GM23338 (cell line): ENCODE data around the gene MTREX. TPM values are rescaled to one million over a fixed set of nuclear protein-coding genes. Genes with fewer than 3 reads are reported as not detected.

Experiments used
- ATAC-seq: fragments of 200-7000 bp; cut with Tn5 transposase; 3 replicates; pipeline ENCODE4 v1.9.1; 2020
- DNase-seq: peaks from one replicate; pipeline ENCODE4 v3.0.0-alpha.2; 2015; ENCODE audit warnings: low spot score
- H2AFZ ChIP-seq: fragments of 200-600 bp; sonication (generic); 2 replicates; pipeline ENCODE4 v1.8.0; 2016; ENCODE audit warnings: antibody characterized with exemption, mild to moderate bottlenecking, moderate library complexity
- H3F3A ChIP-seq: fragments of 200-600 bp; sonication (generic); replicated peaks from 2 replicates; pipeline ENCODE4 v1.8.0; 2017; ENCODE audit warnings: antibody characterized with exemption, mixed run types, low read depth
- H3K27ac ChIP-seq: fragments of 200-600 bp; sonication (generic); 2 replicates; pipeline ENCODE4 v1.6.1; 2016; ENCODE audit warnings: low read depth
- H3K27me3 ChIP-seq: fragments of 200-600 bp; sonication (generic); 2 replicates; pipeline ENCODE4 v1.8.0; 2016; ENCODE audit warnings: mild to moderate bottlenecking, mixed run types, moderate library complexity; ENCODE audit not compliant: insufficient read depth
- H3K36me3 ChIP-seq: fragments of 200-600 bp; sonication (generic); 2 replicates; pipeline ENCODE4 v1.8.0; 2016; ENCODE audit warnings: mild to moderate bottlenecking; ENCODE audit not compliant: insufficient read depth
- H3K4me1 ChIP-seq: fragments of 200-600 bp; sonication (generic); 2 replicates; pipeline ENCODE4 v1.8.0; 2016; ENCODE audit warnings: mild to moderate bottlenecking, moderate library complexity; ENCODE audit not compliant: insufficient read depth
- H3K4me2 ChIP-seq: fragments of 200-600 bp; sonication (generic); 2 replicates; pipeline ENCODE4 v1.7.1; 2017; ENCODE audit warnings: mixed run types
- H3K4me3 ChIP-seq: fragments of 200-600 bp; sonication (generic); 2 replicates; pipeline ENCODE4 v1.6.1; 2016; ENCODE audit warnings: mixed run types
- H3K79me2 ChIP-seq: fragments of 200-600 bp; sonication (generic); replicated peaks from 2 replicates; pipeline ENCODE4 v1.8.0; 2017; ENCODE audit warnings: mild to moderate bottlenecking; ENCODE audit not compliant: insufficient read depth
- H3K9me2 ChIP-seq: fragments of 200-600 bp; sonication (generic); 2 replicates; pipeline ENCODE4 v1.8.0; 2017; ENCODE audit not compliant: insufficient read depth
- H4K20me1 ChIP-seq: fragments of 200-600 bp; sonication (generic); replicated peaks from 2 replicates; pipeline ENCODE4 v1.8.0; 2017; ENCODE audit warnings: mild to moderate bottlenecking; ENCODE audit not compliant: insufficient read depth
- H3K27ac Mint-ChIP-seq: 2 replicates; pipeline ENCODE4 v1.8.0; 2020; ENCODE audit warnings: inconsistent platforms, mild to moderate bottlenecking, moderate library complexity, mixed read lengths
- H3K27me3 Mint-ChIP-seq: 3 replicates; pipeline ENCODE4 v1.8.0; 2022; ENCODE audit warnings: low read depth, mild to moderate bottlenecking, moderate library complexity, mixed read lengths, inconsistent platforms; ENCODE audit not compliant: insufficient read depth, poor library complexity
- H3K36me3 Mint-ChIP-seq: 3 replicates; pipeline ENCODE4 v1.8.0; 2021; ENCODE audit warnings: low read depth, mild to moderate bottlenecking, inconsistent platforms, moderate library complexity, mixed read lengths
- H3K4me1 Mint-ChIP-seq: 3 replicates; pipeline ENCODE4 v1.8.0; 2020; ENCODE audit warnings: mild to moderate bottlenecking, inconsistent platforms, mixed read lengths
- H3K4me3 Mint-ChIP-seq: 3 replicates; pipeline ENCODE4 v1.8.0; 2021; ENCODE audit warnings: moderate library complexity, mild to moderate bottlenecking, inconsistent platforms, mixed read lengths
- H3K9me3 Mint-ChIP-seq: 3 replicates; pipeline ENCODE4 v1.8.0; 2020; ENCODE audit warnings: moderate library complexity, mild to moderate bottlenecking, inconsistent platforms, mixed read lengths
- CREB1 ChIP-seq: fragments of 250-450 bp; sonication (Bioruptor Pico); IDR thresholded peaks from 2 replicates; pipeline ENCODE4 v1.5.0; 2020; ENCODE audit warnings: low read depth, mild to moderate bottlenecking, moderate library complexity
- EZH2phosphoT487 ChIP-seq: fragments of 200-600 bp; sonication (generic); IDR thresholded peaks from one replicate; pipeline ENCODE4 v1.8.1; 2018; ENCODE audit warnings: antibody characterized with exemption; ENCODE audit not compliant: unreplicated experiment
- JUNB ChIP-seq: IDR thresholded peaks from one replicate; pipeline ENCODE4 v1.6.1; 2016; ENCODE audit warnings: antibody characterized with exemption; ENCODE audit not compliant: unreplicated experiment
- NANOG ChIP-seq: IDR thresholded peaks from 2 replicates; pipeline ENCODE4 v1.6.1; 2016; ENCODE audit warnings: antibody characterized with exemption, borderline replicate concordance
- POLR2AphosphoS5 ChIP-seq: IDR thresholded peaks from 2 replicates; pipeline ENCODE4 v1.6.1; 2016; ENCODE audit warnings: antibody characterized with exemption, low read depth
- STAT1 ChIP-seq: IDR thresholded peaks from one replicate; pipeline ENCODE4 v1.6.1; 2016; ENCODE audit warnings: antibody characterized with exemption; ENCODE audit not compliant: unreplicated experiment
- polyA plus RNA-seq: library from polyadenylated mRNA; unstranded; fragments of >200 nt; fragmentation: Nextera tagmentation; extraction: Ambion mirVana; gene quantifications from 2 replicates; pipeline ENCODE4 v1.2.1, GENCODE V29; 2016
- total RNA-seq: library from RNA; depleted of rRNA; stranded (reverse); fragments of >200 nt; shearing (Covaris generic); gene quantifications from 2 replicates; pipeline ENCODE4 v1.2.3, GENCODE V29; 2014
- TF ChIP-seq, protein P1 (sequence below): fragments of 250-450 bp; sonication (Bioruptor Pico); IDR thresholded peaks from 2 replicates; pipeline ENCODE4 v1.5.0; 2020; ENCODE audit warnings: mild to moderate bottlenecking, moderate library complexity
- TF ChIP-seq, protein P2 (sequence below), 2 experiments: fragments of 200-600 bp in 1 of 2; sonication (generic) in 1 of 2; conservative IDR thresholded peaks; 2 replicates each; pipeline versions ENCODE4 v1.5.1 to v1.6.1; 2016 to 2017; ENCODE audit warnings: antibody characterized with exemption in 2 of 2, low read depth in 2 of 2, mild to moderate bottlenecking in 2 of 2, moderate library complexity in 1 of 2
- TF ChIP-seq, protein P3 (sequence below): IDR thresholded peaks from 2 replicates; pipeline ENCODE4 v1.6.1; 2016; ENCODE audit warnings: antibody characterized with exemption
- TF ChIP-seq, protein P4 (sequence below): IDR thresholded peaks from one replicate; pipeline ENCODE4 v1.6.1; 2018; ENCODE audit warnings: antibody characterized with exemption; ENCODE audit not compliant: unreplicated experiment

Gene MTREX
- total and polyA plus RNA-seq, 2 experiments from 2014 or later: 47.5 to 94.9 TPM

DNA sequence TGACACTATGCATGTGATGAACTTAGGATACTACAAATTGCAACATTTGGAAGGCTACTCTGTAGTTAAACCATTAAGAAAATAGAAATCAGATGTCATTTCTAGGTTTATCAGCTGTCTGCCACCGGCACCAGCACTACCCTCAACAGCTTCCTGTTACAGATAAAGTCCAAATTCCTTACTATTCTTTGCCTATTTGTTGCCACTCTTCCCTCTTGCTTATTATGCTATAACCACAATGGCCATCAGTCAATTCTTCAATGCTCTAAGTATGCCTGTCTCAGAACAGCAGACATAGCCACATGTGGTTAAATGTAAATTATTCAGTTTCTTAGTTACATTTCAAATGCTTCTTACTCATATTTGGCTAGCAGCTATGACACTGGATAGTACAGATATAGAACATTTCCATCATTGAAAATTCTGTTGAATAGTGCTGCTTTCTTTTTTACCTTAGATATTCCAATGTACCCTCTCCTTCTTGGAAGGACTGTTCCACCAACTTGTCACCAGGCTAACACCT is 21.3 kb upstream of the MTREX start:
- H3K36me3 ChIP-seq: peaks cover 36% of the 10 kb centered on the region
- H3K4me1 ChIP-seq: no peaks in the 10 kb centered on the region
- H3K4me2 ChIP-seq: no peak overlapping the region
- H2AFZ ChIP-seq: no peak overlapping the region
- 0 out of 2 replicates have a peak, but pooled peaks cover 3% of the 10 kb centered on the region for H4K20me1 ChIP-seq
- Mint-ChIP-seq H3K27me3 (no peaks in the 10 kb centered on the region), H3K36me3 (peaks cover 30% of the 10 kb centered on the region; the same call in 2 of the 3 replicates), H3K4me3 (no peak overlapping the region), H3K9me3 (no peaks in the 10 kb centered on the region), H3K27ac (no peak overlapping the region), H3K4me1 (no peaks in the 10 kb centered on the region)
- no peak overlapping the region for H3K4me3 ChIP-seq
- H3K79me2 ChIP-seq: no peaks in the 10 kb centered on the region
- no peak for ATAC-seq
- H3K27me3 ChIP-seq: no peaks in the 10 kb centered on the region
- H3K9me2 ChIP-seq: no peaks in the 10 kb centered on the region
- H3F3A ChIP-seq: no peaks in the 10 kb centered on the region
- TF ChIP-seq CREB1 (CRISPR knock-in tag) (no peak), EZH2phosphoT487 (no peak), JUNB (no peak), NANOG (no peak), STAT1 (no peak), POLR2AphosphoS5 (no peak)
- TF ChIP-seq, protein P1, sequence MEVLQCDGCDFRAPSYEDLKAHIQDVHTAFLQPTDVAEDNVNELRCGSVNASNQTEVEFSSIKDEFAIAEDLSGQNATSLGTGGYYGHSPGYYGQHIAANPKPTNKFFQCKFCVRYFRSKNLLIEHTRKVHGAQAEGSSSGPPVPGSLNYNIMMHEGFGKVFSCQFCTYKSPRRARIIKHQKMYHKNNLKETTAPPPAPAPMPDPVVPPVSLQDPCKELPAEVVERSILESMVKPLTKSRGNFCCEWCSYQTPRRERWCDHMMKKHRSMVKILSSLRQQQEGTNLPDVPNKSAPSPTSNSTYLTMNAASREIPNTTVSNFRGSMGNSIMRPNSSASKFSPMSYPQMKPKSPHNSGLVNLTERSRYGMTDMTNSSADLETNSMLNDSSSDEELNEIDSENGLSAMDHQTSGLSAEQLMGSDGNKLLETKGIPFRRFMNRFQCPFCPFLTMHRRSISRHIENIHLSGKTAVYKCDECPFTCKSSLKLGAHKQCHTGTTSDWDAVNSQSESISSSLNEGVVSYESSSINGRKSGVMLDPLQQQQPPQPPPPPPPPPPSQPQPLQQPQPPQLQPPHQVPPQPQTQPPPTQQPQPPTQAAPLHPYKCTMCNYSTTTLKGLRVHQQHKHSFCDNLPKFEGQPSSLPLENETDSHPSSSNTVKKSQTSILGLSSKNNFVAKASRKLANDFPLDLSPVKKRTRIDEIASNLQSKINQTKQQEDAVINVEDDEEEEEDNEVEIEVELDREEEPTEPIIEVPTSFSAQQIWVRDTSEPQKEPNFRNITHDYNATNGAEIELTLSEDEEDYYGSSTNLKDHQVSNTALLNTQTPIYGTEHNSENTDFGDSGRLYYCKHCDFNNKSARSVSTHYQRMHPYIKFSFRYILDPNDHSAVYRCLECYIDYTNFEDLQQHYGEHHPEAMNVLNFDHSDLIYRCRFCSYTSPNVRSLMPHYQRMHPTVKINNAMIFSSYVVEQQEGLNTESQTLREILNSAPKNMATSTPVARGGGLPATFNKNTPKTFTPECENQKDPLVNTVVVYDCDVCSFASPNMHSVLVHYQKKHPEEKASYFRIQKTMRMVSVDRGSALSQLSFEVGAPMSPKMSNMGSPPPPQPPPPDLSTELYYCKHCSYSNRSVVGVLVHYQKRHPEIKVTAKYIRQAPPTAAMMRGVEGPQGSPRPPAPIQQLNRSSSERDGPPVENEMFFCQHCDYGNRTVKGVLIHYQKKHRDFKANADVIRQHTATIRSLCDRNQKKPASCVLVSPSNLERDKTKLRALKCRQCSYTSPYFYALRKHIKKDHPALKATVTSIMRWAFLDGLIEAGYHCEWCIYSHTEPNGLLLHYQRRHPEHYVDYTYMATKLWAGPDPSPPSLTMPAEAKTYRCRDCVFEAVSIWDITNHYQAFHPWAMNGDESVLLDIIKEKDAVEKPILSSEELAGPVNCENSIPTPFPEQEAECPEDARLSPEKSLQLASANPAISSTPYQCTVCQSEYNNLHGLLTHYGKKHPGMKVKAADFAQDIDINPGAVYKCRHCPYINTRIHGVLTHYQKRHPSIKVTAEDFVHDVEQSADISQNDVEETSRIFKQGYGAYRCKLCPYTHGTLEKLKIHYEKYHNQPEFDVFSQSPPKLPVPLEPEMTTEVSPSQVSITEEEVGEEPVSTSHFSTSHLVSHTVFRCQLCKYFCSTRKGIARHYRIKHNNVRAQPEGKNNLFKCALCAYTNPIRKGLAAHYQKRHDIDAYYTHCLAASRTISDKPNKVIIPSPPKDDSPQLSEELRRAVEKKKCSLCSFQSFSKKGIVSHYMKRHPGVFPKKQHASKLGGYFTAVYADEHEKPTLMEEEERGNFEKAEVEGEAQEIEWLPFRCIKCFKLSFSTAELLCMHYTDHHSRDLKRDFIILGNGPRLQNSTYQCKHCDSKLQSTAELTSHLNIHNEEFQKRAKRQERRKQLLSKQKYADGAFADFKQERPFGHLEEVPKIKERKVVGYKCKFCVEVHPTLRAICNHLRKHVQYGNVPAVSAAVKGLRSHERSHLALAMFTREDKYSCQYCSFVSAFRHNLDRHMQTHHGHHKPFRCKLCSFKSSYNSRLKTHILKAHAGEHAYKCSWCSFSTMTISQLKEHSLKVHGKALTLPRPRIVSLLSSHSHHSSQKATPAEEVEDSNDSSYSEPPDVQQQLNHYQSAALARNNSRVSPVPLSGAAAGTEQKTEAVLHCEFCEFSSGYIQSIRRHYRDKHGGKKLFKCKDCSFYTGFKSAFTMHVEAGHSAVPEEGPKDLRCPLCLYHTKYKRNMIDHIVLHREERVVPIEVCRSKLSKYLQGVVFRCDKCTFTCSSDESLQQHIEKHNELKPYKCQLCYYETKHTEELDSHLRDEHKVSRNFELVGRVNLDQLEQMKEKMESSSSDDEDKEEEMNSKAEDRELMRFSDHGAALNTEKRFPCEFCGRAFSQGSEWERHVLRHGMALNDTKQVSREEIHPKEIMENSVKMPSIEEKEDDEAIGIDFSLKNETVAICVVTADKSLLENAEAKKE (CRISPR knock-in tag): no peak
- TF ChIP-seq, protein P2, sequence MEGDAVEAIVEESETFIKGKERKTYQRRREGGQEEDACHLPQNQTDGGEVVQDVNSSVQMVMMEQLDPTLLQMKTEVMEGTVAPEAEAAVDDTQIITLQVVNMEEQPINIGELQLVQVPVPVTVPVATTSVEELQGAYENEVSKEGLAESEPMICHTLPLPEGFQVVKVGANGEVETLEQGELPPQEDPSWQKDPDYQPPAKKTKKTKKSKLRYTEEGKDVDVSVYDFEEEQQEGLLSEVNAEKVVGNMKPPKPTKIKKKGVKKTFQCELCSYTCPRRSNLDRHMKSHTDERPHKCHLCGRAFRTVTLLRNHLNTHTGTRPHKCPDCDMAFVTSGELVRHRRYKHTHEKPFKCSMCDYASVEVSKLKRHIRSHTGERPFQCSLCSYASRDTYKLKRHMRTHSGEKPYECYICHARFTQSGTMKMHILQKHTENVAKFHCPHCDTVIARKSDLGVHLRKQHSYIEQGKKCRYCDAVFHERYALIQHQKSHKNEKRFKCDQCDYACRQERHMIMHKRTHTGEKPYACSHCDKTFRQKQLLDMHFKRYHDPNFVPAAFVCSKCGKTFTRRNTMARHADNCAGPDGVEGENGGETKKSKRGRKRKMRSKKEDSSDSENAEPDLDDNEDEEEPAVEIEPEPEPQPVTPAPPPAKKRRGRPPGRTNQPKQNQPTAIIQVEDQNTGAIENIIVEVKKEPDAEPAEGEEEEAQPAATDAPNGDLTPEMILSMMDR (conservative IDR thresholded peaks at IDR 0.05; ENCODE audit: low read depth in 2 of 2): no peak
- TF ChIP-seq, protein P3, sequence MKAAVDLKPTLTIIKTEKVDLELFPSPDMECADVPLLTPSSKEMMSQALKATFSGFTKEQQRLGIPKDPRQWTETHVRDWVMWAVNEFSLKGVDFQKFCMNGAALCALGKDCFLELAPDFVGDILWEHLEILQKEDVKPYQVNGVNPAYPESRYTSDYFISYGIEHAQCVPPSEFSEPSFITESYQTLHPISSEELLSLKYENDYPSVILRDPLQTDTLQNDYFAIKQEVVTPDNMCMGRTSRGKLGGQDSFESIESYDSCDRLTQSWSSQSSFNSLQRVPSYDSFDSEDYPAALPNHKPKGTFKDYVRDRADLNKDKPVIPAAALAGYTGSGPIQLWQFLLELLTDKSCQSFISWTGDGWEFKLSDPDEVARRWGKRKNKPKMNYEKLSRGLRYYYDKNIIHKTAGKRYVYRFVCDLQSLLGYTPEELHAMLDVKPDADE: no peak
- TF ChIP-seq, protein P4, sequence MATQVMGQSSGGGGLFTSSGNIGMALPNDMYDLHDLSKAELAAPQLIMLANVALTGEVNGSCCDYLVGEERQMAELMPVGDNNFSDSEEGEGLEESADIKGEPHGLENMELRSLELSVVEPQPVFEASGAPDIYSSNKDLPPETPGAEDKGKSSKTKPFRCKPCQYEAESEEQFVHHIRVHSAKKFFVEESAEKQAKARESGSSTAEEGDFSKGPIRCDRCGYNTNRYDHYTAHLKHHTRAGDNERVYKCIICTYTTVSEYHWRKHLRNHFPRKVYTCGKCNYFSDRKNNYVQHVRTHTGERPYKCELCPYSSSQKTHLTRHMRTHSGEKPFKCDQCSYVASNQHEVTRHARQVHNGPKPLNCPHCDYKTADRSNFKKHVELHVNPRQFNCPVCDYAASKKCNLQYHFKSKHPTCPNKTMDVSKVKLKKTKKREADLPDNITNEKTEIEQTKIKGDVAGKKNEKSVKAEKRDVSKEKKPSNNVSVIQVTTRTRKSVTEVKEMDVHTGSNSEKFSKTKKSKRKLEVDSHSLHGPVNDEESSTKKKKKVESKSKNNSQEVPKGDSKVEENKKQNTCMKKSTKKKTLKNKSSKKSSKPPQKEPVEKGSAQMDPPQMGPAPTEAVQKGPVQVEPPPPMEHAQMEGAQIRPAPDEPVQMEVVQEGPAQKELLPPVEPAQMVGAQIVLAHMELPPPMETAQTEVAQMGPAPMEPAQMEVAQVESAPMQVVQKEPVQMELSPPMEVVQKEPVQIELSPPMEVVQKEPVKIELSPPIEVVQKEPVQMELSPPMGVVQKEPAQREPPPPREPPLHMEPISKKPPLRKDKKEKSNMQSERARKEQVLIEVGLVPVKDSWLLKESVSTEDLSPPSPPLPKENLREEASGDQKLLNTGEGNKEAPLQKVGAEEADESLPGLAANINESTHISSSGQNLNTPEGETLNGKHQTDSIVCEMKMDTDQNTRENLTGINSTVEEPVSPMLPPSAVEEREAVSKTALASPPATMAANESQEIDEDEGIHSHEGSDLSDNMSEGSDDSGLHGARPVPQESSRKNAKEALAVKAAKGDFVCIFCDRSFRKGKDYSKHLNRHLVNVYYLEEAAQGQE: no peak
- no peak overlapping the region for H3K27ac ChIP-seq
- DNase-seq: no peak
